ENCODE data around the gene TRIM65. TPM values are rescaled to one million over a fixed set of nuclear protein-coding genes. Genes with fewer than 3 reads are reported as not detected.

The TRIM65 gene
- total RNA-seq, 1 experiment from 2014 or later: 21.1 TPM

GRCh38 chr17:75840799-75841164 lies 56.0 kb downstream of the TRIM65 start:
- H3K36me3 ChIP-seq (ENCODE audit: low read depth): no peaks in the 10 kb centered on the region
- H3K79me2 ChIP-seq (ENCODE audit: low read depth): no peaks in the 10 kb centered on the region
- no peak overlapping the region for H3K4me2 ChIP-seq
- no TSS peak for BruUV-seq (replicated peaks)
- H4K20me1 ChIP-seq (ENCODE audit: insufficient read depth): no peaks in the 10 kb centered on the region
- no peak for DNase-seq
- no peak overlapping the region for H3K4me3 ChIP-seq
- H3K4me1 ChIP-seq (replicated peaks; ENCODE audit: insufficient read depth): peaks cover 26% of the 10 kb centered on the region
- H3K9me2 ChIP-seq (ENCODE audit: insufficient read depth): no peaks in the 10 kb centered on the region
- POLR2A ChIA-PET (ENCODE audit: unreplicated experiment): no interaction called here
- no peak overlapping the region for H2AFZ ChIP-seq
- TF ChIP-seq, protein P1, sequence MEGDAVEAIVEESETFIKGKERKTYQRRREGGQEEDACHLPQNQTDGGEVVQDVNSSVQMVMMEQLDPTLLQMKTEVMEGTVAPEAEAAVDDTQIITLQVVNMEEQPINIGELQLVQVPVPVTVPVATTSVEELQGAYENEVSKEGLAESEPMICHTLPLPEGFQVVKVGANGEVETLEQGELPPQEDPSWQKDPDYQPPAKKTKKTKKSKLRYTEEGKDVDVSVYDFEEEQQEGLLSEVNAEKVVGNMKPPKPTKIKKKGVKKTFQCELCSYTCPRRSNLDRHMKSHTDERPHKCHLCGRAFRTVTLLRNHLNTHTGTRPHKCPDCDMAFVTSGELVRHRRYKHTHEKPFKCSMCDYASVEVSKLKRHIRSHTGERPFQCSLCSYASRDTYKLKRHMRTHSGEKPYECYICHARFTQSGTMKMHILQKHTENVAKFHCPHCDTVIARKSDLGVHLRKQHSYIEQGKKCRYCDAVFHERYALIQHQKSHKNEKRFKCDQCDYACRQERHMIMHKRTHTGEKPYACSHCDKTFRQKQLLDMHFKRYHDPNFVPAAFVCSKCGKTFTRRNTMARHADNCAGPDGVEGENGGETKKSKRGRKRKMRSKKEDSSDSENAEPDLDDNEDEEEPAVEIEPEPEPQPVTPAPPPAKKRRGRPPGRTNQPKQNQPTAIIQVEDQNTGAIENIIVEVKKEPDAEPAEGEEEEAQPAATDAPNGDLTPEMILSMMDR (conservative IDR thresholded peaks at IDR 0.05): no peak
- no peak for TF ChIP-seq EZH2 (IDR thresholded peaks at IDR 0.05; ENCODE audit: low read depth)
- H3K27me3 ChIP-seq (ENCODE audit: insufficient read depth, low read depth): no peaks in the 10 kb centered on the region
- peaks cover 12% of the 10 kb centered on the region for H3F3A ChIP-seq (ENCODE audit: insufficient read depth, low read depth)
- CTCF ChIA-PET: interaction anchor here (0.7 kb wide), 1 partner anchor 171 kb away, joined by 7 read pairs; no protein-coding TSS in a partner anchor
- H3K27ac ChIP-seq: no peak overlapping the region
- H3K9me3 ChIP-seq (ENCODE audit: insufficient read depth, low read depth): no peaks in the 10 kb centered on the region
- intact Hi-C loops (cut with micrococcal nuclease; ENCODE audit: unreplicated experiment): no loop called here

DNA sequence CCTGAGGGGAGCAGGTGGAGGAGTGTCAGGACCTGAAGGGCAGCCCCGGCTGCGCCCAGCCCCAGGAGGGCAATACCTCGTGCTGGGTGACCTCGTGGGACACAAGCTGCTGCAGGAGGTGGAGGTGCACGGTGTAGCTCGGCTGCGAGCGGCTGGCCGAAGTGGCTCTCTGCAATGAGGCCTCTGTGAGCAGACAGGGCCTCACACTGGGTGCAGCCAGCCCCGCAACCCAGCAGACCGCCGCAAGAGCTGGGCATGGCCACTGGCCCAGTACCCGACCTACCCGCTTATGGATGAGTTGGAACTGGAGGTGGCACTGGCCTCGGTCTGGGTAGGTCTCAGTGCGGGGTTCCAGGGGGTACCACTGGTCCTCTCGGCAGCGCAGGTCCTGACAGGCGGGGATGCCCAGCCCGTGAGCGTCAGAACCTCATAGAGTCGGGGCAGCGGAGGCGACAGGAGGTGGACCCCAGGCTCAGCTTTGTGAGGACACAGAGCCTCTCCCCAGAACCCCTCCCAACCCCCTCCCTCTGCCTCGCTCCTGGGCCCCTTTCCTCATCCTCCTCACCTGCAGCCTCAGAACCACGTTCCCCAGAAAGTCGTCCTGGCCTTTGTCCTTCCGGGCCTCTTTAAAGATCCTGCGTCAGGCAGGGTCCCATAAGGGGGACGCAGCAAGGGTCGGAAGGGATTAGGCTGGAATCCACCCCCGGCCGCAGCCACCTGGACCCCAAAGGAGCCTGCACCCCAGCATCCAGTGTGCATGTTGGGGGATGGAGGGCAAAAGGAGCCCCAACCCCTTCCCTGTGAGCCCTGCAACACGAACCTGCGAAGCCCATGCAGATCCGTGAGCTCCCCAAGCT lies 56.6 kb downstream of the TRIM65 start:
- Histone ChIP-seq H3K27ac (no peak overlapping the region), H3F3A (ENCODE audit: insufficient read depth, low read depth) (peaks cover 7% of the 10 kb centered on the region), H3K9me2 (ENCODE audit: insufficient read depth) (no peaks in the 10 kb centered on the region), H3K4me3 (no peak overlapping the region), H3K27me3 (ENCODE audit: insufficient read depth, low read depth) (no peaks in the 10 kb centered on the region), H3K36me3 (ENCODE audit: low read depth) (no peaks in the 10 kb centered on the region), H3K4me1 (replicated peaks; ENCODE audit: insufficient read depth) (peaks cover 20% of the 10 kb centered on the region), H3K79me2 (ENCODE audit: low read depth) (no peaks in the 10 kb centered on the region), H4K20me1 (ENCODE audit: insufficient read depth) (no peaks in the 10 kb centered on the region), H3K4me2 (no peak overlapping the region), H2AFZ (no peak overlapping the region), H3K9me3 (ENCODE audit: insufficient read depth, low read depth) (no peaks in the 10 kb centered on the region)
- ChIA-PET CTCF (interaction anchor here (0.7 kb wide), 1 partner anchor 492 kb away, joined by 15 read pairs; no protein-coding TSS in a partner anchor), POLR2A (ENCODE audit: unreplicated experiment) (interaction anchor here (0.6 kb wide), 1 partner anchor 63 kb away, joined by 4 read pairs; no protein-coding TSS in a partner anchor)
- TF ChIP-seq, protein P1 (conservative IDR thresholded peaks at IDR 0.05): no peak
- no peak for TF ChIP-seq EZH2 (IDR thresholded peaks at IDR 0.05; ENCODE audit: low read depth)
- intact Hi-C loops (cut with micrococcal nuclease; ENCODE audit: unreplicated experiment): no loop called here
- no peak for DNase-seq
- no TSS peak for BruUV-seq (replicated peaks)

Other genes with a start within 250 kb of the TRIM65 start
- 41.0 and 44.2 TPM in 2 replicates for gene RECQL5, start 229.8 kb downstream of the TRIM65 start, total RNA-seq (2021)
- 79.5 and 80.3 TPM in 2 replicates for gene SAP30BP, start 229.6 kb downstream of the TRIM65 start, total RNA-seq (2021)
- gene ITGB4, start 175.5 kb downstream of the TRIM65 start, total RNA-seq (2021): 448 and 461 TPM in 2 replicates
- 12.7 and 12.8 TPM in 2 replicates for gene GALK1, start 131.8 kb downstream of the TRIM65 start, total RNA-seq (2021)
- 25.3 and 27.8 TPM in 2 replicates for gene UNK, start 112.1 kb downstream of the TRIM65 start, total RNA-seq (2021)
- gene UNC13D, start 52.5 kb downstream of the TRIM65 start, total RNA-seq (2021): 94.4 and 108 TPM in 2 replicates
- 114 and 159 TPM in 2 replicates for gene WBP2, start 41.6 kb downstream of the TRIM65 start, total RNA-seq (2021)
- gene TRIM47, start 18.4 kb downstream of the TRIM65 start, total RNA-seq (2021): 46.1 and 48.3 TPM in 2 replicates
- 127 and 136 TPM in 2 replicates for gene MRPL38, start 7.9 kb upstream of the TRIM65 start, total RNA-seq (2021)
- gene FBF1, start 44.1 kb upstream of the TRIM65 start, total RNA-seq (2021): 22.5 and 28.7 TPM in 2 replicates
- 35.5 and 37.1 TPM in 2 replicates for gene ACOX1, start 82.2 kb upstream of the TRIM65 start, total RNA-seq (2021)
- gene TEN1, start 82.3 kb upstream of the TRIM65 start, total RNA-seq (2021): 19.6 and 22.7 TPM in 2 replicates
- 10.3 and 12.3 TPM in 2 replicates for gene CDK3, start 103.9 kb upstream of the TRIM65 start, total RNA-seq (2021)
- 60.8 and 77.8 TPM in 2 replicates for gene EVPL, start 130.4 kb upstream of the TRIM65 start, total RNA-seq (2021)
- gene SRP68, start 175.6 kb upstream of the TRIM65 start, total RNA-seq (2021): 69.7 and 91.7 TPM in 2 replicates
- 2.8 and 3.0 TPM in 2 replicates for gene GALR2, start 177.8 kb upstream of the TRIM65 start, total RNA-seq (2021)
- not detected in 2 replicates for gene ZACN, start 182.2 kb upstream of the TRIM65 start, total RNA-seq (2021)
- gene EXOC7, start 206.8 kb upstream of the TRIM65 start, total RNA-seq (2021): 118 and 131 TPM in 2 replicates
- gene FOXJ1, start 244.3 kb upstream of the TRIM65 start, total RNA-seq (2021): 12.5 and 23.7 TPM in 2 replicates

All from PC-9 (cell line).